Activated B cell treated with CpG ODN at 0.5 μM for 24 hours (primary cell): Measurements from ENCODE around the gene MPEG1. TPM values are rescaled to one million over a fixed set of nuclear protein-coding genes. Genes with fewer than 3 reads are reported as not detected.

Source experiments
- ATAC-seq: fragments of 200-7000 bp; cut with Tn5 transposase; one replicate; pipeline ENCODE4 v1.10.0; 2021; ENCODE audit warnings: low read depth, mild to moderate bottlenecking, moderate library complexity
- CTCF ChIA-PET: fragments of 350-600 bp; sonication (Branson Sonifier 250); formaldehyde crosslinking; loops from one replicate; lab custom pipeline; 2021; ENCODE audit warnings: antibody characterized with exemption; lab: Charles Lee
- POLR2A ChIA-PET: fragments of 350-600 bp; sonication (Branson Sonifier 250); formaldehyde crosslinking; loops from one replicate; lab custom pipeline; 2021; ENCODE audit warnings: antibody characterized with exemption; lab: Charles Lee
- DNase-seq: peaks from one replicate; pipeline ENCODE4 v3.0.0; 2022
- H3K27ac Mint-ChIP-seq: one replicate; pipeline ENCODE4 v1.8.0; 2020; ENCODE audit warnings: mixed read lengths
- H3K27me3 Mint-ChIP-seq: one replicate; pipeline ENCODE4 v1.8.0; 2021; ENCODE audit warnings: mixed read lengths
- H3K36me3 Mint-ChIP-seq: one replicate; pipeline ENCODE4 v1.8.0; 2021; ENCODE audit warnings: low read depth, mixed read lengths
- H3K4me1 Mint-ChIP-seq: one replicate; pipeline ENCODE4 v1.8.0; 2021; ENCODE audit warnings: mixed read lengths
- H3K4me3 Mint-ChIP-seq: one replicate; pipeline ENCODE4 v1.8.0; 2020; ENCODE audit warnings: mild to moderate bottlenecking, mixed read lengths
- H3K9me3 Mint-ChIP-seq: one replicate; pipeline ENCODE4 v1.8.0; 2020; ENCODE audit warnings: mixed read lengths
- intact Hi-C: fragments of 100-400 bp; cut with micrococcal nuclease; formaldehyde crosslinking; loops from one replicate; pipeline ENCODE4 v1.15.1; 2024
- total RNA-seq: library from RNA; stranded (reverse); gene quantifications from 2 replicates; pipeline ENCODE4 v1.2.3, GENCODE V29; 2022
- TF ChIP-seq, protein P1 (sequence below): fragments of 200-600 bp; IDR thresholded peaks from one replicate; pipeline ENCODE4 v1.8.0; 2022; ENCODE audit warnings: antibody characterized with exemption, mild to moderate bottlenecking

The MPEG1 gene
- total RNA-seq, 1 donor from 2014 or later: 154 TPM

DNA sequence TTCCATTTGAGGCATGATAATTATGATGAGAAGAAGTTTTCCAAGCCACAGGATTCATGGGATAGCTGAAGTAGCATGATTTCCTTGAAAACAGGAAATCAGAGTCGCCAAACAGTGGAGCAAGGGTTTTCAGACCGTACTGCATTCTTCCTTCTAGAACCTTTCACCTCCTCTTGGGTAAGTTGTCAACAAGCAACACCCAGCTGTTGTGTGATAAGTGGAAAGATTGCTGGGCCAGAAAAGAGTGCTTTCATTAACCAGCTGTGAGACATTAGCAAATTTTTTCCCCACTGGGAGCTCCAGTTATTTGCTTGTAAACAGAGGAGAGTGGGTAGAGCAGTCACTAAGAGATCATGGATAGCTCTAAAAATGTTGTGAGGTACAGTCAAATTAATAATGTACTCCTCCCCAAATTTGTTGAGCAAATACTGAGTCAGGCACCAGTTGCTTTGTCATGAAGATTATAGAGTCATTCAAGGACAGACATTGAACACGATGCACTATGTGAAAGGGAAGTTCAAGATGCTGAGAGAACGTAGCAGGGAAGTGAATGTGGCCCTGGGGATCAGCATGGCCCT is 11.7 kb upstream of the MPEG1 start:
- TF ChIP-seq, protein P1, sequence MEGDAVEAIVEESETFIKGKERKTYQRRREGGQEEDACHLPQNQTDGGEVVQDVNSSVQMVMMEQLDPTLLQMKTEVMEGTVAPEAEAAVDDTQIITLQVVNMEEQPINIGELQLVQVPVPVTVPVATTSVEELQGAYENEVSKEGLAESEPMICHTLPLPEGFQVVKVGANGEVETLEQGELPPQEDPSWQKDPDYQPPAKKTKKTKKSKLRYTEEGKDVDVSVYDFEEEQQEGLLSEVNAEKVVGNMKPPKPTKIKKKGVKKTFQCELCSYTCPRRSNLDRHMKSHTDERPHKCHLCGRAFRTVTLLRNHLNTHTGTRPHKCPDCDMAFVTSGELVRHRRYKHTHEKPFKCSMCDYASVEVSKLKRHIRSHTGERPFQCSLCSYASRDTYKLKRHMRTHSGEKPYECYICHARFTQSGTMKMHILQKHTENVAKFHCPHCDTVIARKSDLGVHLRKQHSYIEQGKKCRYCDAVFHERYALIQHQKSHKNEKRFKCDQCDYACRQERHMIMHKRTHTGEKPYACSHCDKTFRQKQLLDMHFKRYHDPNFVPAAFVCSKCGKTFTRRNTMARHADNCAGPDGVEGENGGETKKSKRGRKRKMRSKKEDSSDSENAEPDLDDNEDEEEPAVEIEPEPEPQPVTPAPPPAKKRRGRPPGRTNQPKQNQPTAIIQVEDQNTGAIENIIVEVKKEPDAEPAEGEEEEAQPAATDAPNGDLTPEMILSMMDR: no peak
- Mint-ChIP-seq H3K4me3 (peak overlapping the region; percentile 16), H3K4me1 (peaks cover 59% of the 10 kb centered on the region), H3K36me3 (no peaks in the 10 kb centered on the region), H3K27me3 (no peaks in the 10 kb centered on the region), H3K27ac (peak overlapping the region; percentile 81), H3K9me3 (no peaks in the 10 kb centered on the region)
- peak; percentile 65 for ATAC-seq
- ChIA-PET CTCF (interaction anchor here (2.1 to 3.8 kb wide), 2 partner anchors 43 to 53 kb away, joined by 6 to 22 read pairs; partner anchors contain the start of gene DTX4), POLR2A (interaction anchor here (1.4 to 5.2 kb wide), 5 partner anchors 13 to 53 kb away, joined by 4 to 67 read pairs (median 10); partner anchors contain the start of genes DTX4 and MPEG1)
- intact Hi-C loops: no loop called here
- DNase-seq: no peak

- CTCF ChIA-PET: interaction anchor here (1.5 to 3.8 kb wide), 4 partner anchors 39 to 206 kb away, joined by 3 to 22 read pairs (median 12); partner anchors contain the start of gene DTX4
- peak overlapping the region; percentile 39 for H3K4me3 Mint-ChIP-seq
- intact Hi-C loops: loop anchor here (2.0 kb wide), 1 partner anchor 15 kb away; no protein-coding TSS in a partner anchor
Measured at GRCh38 chr11:59223611-59224010, 10.9 kb upstream of the MPEG1 start.

GRCh38 chr11:59223177-59223576 is 10.4 kb upstream of the MPEG1 start:
- H3K27ac Mint-ChIP-seq: peak overlapping the region; percentile 81
- DNase-seq (no peak), ATAC-seq (peak; percentile 18)
- TF ChIP-seq, protein P1: no peak
- H3K4me3 Mint-ChIP-seq: peak overlapping the region; percentile 55
- intact Hi-C loops: loop anchor here (2.0 kb wide), 1 partner anchor 14 kb away; no protein-coding TSS in a partner anchor
- H3K9me3 Mint-ChIP-seq: no peaks in the 10 kb centered on the region
- CTCF ChIA-PET: interaction anchor here (1.1 to 3.8 kb wide), 7 partner anchors 10 to 206 kb away, joined by 3 to 22 read pairs (median 6); partner anchors contain the start of genes DTX4 and MPEG1
- POLR2A ChIA-PET: interaction anchor here (1.1 to 5.2 kb wide), 12 partner anchors 12 to 65 kb away, joined by 3 to 67 read pairs (median 5); partner anchors contain the start of genes DTX4 and MPEG1
- H3K4me1 Mint-ChIP-seq: peaks cover 71% of the 10 kb centered on the region
- no peaks in the 10 kb centered on the region for H3K27me3 Mint-ChIP-seq
- no peaks in the 10 kb centered on the region for H3K36me3 Mint-ChIP-seq

More at GRCh38 chr11:59223611-59224010, 10.9 kb upstream of the MPEG1 start:
- DNase-seq (no peak), ATAC-seq (no peak)
- POLR2A ChIA-PET: interaction anchor here (1.1 to 5.2 kb wide), 11 partner anchors 12 to 65 kb away, joined by 3 to 67 read pairs (median 4); partner anchors contain the start of genes DTX4 and MPEG1
- Mint-ChIP-seq H3K36me3 (no peaks in the 10 kb centered on the region), H3K9me3 (no peaks in the 10 kb centered on the region), H3K27me3 (no peaks in the 10 kb centered on the region), H3K27ac (peak overlapping the region; percentile 81), H3K4me1 (peaks cover 67% of the 10 kb centered on the region)
- TF ChIP-seq, protein P1: no peak

DNA sequence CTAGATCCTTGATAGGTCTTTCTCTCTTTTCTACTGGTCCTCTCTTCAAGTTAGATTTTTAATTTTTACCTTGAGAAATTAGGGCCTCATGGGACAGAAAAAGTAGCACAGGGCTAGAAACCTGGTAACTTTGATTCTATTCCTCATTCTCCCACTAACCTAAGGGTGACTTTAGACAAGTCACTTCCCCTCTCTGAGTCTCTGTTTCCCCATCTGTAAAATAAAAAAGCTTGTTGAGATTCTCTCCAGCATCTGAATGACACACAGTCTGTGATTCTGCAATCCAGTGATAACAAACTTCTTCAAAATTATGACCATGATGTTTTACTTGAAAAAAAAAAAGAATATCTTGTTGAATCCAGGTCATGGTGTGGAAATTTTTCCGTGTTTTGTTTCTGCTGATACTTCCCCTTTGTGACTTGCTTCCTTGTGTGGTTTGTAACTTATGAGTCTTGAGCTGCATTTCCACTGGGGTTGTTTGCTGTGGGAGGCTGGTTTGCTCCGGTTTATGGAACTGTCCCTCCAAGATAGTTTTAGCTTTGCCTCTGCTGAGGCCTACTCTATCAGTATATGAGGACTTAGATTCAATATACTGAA is 9.8 kb upstream of the MPEG1 start:
- POLR2A ChIA-PET: interaction anchor here (0.7 to 5.2 kb wide), 13 partner anchors 11 to 64 kb away, joined by 3 to 67 read pairs (median 6); partner anchors contain the start of genes DTX4 and MPEG1
- Mint-ChIP-seq H3K27ac (peak overlapping the region; percentile 81), H3K27me3 (no peaks in the 10 kb centered on the region), H3K9me3 (no peaks in the 10 kb centered on the region), H3K4me3 (no peak overlapping the region), H3K4me1 (peaks cover 78% of the 10 kb centered on the region), H3K36me3 (no peaks in the 10 kb centered on the region)
- DNase-seq (no peak), ATAC-seq (no peak)
- CTCF ChIA-PET: interaction anchor here (1.1 to 3.8 kb wide), 11 partner anchors 10 to 207 kb away, joined by 3 to 22 read pairs (median 4); partner anchors contain the start of genes DTX4 and MPEG1
- TF ChIP-seq, protein P1: no peak
- intact Hi-C loops: loop anchor here (2.0 kb wide), 1 partner anchor 14 kb away; no protein-coding TSS in a partner anchor
